ENCODE results near the gene UBE2L3.
A peak's percentile ranks its signal among the peaks of the same experiment; 100 is the strongest.

UBE2L3 gene

DNA sequence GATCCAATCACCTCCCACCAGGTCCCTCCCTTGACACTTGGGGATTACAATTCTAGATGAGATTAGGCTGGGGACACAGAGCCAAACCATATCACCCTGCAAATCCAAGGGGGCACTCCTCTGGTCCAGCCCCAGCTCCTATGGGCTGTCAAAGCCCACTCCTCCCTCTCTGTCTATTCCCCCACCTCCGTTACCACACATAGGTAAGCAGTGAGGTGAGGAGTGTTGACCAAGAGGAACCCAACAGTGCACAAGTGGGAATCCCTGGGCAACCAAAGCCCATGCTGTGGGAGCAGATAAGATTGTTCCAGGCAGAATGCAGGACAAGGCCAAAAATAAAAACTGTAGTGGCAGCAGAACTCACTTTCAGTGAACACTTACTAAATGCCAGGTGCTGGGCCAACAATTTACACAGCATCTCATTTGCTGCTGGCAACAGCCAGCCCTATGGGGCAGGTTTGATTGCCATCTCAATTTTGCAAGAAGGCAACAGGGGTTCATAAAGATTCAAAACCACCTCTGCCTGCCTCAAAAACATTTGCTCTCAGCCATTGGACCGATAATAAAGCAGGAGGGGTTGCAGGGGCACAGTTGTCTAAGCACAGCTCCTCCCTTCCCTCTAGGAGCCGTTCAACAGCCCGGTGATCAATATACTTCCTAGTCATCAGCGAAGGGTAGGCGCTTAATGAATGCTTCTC is 83.5 kb downstream of the UBE2L3 start:
- no peak for DNase-seq (ENCODE audit: low spot score)
- in situ Hi-C loops (cut with MboI; ENCODE audit: low sequenced_read_pairs, unreplicated experiment), result no loop called here
- TF ChIP-seq CTCF (IDR thresholded peaks at IDR 0.05; ENCODE audit: borderline replicate concordance, control extremely low read depth, extremely low read depth, insufficient read depth, missing control alignments), result no peak

- in situ Hi-C loops (cut with MboI; ENCODE audit: low sequenced_read_pairs, unreplicated experiment), result no loop called here
- DNase-seq (ENCODE audit: low spot score), result no peak
- TF ChIP-seq CTCF (IDR thresholded peaks at IDR 0.05; ENCODE audit: borderline replicate concordance, control extremely low read depth, extremely low read depth, insufficient read depth, missing control alignments), result no peak
These were observed 84.1 kb downstream of the UBE2L3 start for GRCh38 chr22:21651521-21652009.

- in situ Hi-C loops (cut with MboI; ENCODE audit: low sequenced_read_pairs, unreplicated experiment), result no loop called here
- TF ChIP-seq CTCF (IDR thresholded peaks at IDR 0.05; ENCODE audit: borderline replicate concordance, control extremely low read depth, extremely low read depth, insufficient read depth, missing control alignments), result no peak
- DNase-seq (ENCODE audit: low spot score), result peak; percentile 95
These were observed 84.6 kb downstream of the UBE2L3 start for GRCh38 chr22:21652010-21652546.

GRCh38 chr22:21652547-21653545 is 85.3 kb downstream of the UBE2L3 start:
- in situ Hi-C loops (cut with MboI; ENCODE audit: low sequenced_read_pairs, unreplicated experiment), result no loop called here
- TF ChIP-seq CTCF (IDR thresholded peaks at IDR 0.05; ENCODE audit: borderline replicate concordance, control extremely low read depth, extremely low read depth, insufficient read depth, missing control alignments), result no peak
- DNase-seq (ENCODE audit: low spot score), result no peak

GRCh38 chr22:21657020-21657359 is 89.5 kb downstream of the UBE2L3 start:
- in situ Hi-C loops (cut with MboI; ENCODE audit: low sequenced_read_pairs, unreplicated experiment), result no loop called here
- no peak for DNase-seq (ENCODE audit: low spot score)
- TF ChIP-seq CTCF (IDR thresholded peaks at IDR 0.05; ENCODE audit: borderline replicate concordance, control extremely low read depth, extremely low read depth, insufficient read depth, missing control alignments), result no peak

- peak; percentile 11 for TF ChIP-seq CTCF (IDR thresholded peaks at IDR 0.05; ENCODE audit: borderline replicate concordance, control extremely low read depth, extremely low read depth, insufficient read depth, missing control alignments)
- DNase-seq (ENCODE audit: low spot score), result peak; percentile 96
- in situ Hi-C loops (cut with MboI; ENCODE audit: low sequenced_read_pairs, unreplicated experiment), result no loop called here
These were observed 90.0 kb downstream of the UBE2L3 start for GRCh38 chr22:21657360-21658032.

All from GM13976 (cell line).